HT-29 (cell line): ENCODE measurements around the gene CENPL. TPM values are rescaled to one million over a fixed set of nuclear protein-coding genes. Genes with fewer than 3 reads are reported as not detected.
"Not testable (repeated sequence)": the region's sequence is repeated elsewhere in the genome, so short reads cannot be mapped to it uniquely, and the experiment has no call there.

Experiments used
- DNase-seq: peaks from one replicate; pipeline ENCODE4 v3.0.0-alpha.2; 2015; ENCODE audit warnings: low spot score
- total RNA-seq: library from RNA; depleted of rRNA; stranded (reverse); fragments of >200 nt; shearing (Covaris generic); gene quantifications from 2 replicates; pipeline ENCODE4 v1.2.3, GENCODE V29; 2014

Gene CENPL
- total RNA-seq, 1 experiment from 2014 or later = 9.9 TPM

DNA sequence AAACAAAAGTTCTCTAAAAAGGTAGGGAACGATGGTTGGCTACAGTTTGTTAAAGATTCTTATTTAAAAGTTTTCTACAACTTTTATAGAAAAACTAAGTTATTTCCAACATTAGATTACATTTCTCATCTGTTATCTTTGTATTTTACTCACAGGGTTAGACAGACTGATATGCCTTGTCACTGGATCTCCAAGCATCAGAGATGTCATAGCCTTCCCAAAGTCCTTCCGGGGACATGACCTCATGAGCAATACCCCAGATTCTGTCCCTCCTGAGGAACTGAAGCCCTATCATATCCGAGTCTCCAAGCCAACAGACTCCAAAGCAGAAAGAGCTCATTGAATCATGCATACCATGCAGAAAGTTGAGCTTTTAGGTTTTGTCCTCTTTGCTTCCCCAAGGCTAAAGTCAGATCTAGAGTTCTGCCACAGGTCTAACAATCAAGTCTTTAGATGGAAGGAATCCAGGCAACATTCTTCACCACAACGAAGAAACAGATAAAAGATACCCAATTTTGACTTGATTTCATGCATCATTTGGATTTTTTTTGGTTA is 32.8 kb upstream of the CENPL start:
- no peak for DNase-seq

DNA sequence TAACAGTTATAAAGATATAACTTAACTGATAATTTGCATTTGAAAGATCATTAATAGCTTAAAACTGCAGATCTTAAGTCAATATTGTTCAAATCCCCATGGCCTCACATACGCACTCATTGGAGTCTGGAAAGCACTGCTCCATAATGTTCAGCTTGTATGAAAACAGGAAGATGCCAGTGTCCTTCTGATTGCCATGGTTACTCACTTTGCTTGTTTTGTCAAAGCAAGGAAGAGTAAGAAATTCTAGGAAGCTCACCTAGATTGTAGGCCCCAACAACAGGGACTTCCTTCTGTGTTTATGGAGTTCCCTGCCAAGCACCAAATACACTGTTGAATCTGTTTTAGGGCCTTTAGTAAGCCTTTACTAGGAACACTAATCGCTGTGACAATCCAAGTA is 32.2 kb upstream of the CENPL start:
- no peak for DNase-seq

DNA sequence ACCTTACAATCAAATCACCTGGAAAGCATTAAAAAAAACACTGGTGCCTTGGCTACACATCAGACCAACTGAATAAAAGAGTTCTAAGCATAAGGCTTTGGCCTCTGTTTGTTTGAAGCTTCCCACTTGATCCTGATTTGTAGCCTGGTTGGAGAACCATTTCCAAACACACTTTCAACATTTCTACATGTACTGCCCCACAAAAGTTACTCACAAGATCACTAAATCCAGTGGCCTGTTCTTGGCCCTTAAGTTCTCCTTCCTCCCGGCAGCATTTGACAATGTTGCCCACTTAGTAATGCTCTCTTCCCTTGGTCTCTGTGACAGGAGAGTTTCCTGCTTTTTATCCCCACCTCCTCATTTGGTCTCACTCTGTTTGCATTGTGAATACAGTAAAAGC is 31.3 kb upstream of the CENPL start:
- no peak for DNase-seq

DNA sequence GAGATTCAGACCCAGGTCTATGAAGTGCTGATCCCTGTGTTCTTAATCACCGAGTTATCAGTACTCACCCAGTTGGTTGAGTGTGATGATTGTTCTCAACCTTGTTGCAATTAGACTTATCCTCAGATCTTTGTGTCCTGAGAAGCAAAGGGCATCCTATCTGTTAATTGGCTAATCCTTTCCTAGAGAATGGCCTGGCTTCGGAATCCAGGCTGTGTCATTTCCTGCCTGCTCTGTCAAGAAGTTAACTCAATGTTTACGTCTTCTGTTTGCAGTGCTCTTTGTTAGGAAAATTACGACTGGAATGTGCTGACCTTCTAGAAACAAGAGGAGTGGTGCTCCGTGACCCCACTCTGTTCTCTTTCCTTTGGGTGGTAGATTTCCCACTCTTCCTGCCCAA is 28.4 kb upstream of the CENPL start:
- DNase-seq = no peak

DNA sequence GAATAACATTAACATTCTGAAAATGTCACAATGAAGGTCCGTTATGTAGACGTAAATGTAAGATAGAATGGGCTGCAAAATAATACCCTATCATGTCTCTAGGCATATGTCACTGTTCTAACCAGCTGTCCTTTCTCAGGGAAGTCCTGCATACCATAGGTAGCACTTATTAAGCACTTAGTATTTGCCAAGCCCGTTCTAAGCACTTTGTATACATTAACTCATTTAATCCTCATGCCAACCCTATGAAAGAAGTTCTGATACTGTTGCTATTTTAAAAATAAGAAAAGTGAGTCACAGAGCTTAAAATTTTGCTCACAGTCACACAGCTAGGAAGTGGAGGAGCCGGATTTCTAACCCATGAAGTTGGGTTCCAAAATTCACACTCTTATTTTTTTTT is 27.4 kb upstream of the CENPL start:
- no peak for DNase-seq

DNA sequence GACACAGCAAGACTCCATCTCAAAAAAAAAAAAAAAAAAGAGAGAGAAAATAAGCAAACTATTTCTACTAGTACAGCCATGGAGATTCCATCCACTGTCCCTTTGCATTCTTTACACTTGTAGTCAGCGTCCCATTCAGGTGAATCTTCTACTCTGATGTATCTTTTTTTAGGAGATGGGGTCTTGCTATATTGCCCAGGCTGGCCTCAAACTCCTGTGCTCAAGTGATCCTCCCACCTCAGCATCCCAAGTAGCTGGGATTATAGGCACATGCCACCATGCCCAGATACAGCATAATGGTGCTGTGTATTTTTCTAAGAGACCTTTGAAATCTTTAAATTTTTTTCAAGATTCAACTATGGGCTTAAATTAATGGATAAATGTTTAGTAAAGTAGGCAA is 8.1 kb upstream of the CENPL start:
- no peak for DNase-seq

DNA sequence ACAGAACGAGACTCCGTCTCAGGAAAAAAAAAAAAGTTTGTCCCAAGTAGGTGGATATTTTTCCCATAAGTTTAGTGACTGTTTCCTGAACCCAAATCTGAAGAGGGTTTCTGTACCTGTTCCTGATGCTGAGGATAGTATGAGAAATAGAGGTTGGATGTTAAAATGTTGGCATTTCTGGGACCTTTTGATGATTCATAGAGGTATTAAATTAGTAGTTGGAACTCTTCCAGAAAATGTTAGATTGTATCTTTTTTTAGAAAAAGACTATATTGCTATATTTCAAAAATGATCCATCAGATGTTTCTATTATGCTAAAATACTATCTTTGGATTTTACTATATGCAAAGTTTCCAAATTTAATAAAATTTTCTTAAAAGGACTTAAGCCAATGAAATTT is 2.9 kb upstream of the CENPL start:
- no peak for DNase-seq

DNA sequence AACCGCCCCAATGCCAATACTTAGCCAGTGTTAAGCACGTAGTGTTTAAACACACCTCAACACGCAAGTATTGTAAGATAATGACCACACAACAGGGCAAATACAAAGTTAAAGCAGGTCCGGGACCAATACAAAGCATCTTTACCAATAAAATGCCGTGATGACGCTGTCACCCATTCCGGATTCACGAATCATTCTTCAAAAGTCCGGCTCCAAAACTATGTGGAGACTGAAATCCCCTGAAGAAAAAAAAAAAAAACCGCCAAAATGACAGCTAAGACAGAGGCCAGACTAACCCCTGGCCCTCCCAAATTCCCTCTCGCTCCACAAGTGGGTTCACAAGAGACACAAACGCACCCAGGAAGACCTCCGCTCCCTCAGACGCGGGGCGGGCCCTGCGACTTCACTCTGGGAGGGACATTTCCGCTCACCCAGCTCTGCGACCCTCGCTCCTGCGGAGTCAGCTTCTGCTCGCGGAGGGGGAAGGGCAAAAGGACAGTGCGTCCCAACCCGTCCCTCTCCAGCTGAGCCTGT is 835 bp downstream of the CENPL start:
- DNase-seq = no peak

DNA sequence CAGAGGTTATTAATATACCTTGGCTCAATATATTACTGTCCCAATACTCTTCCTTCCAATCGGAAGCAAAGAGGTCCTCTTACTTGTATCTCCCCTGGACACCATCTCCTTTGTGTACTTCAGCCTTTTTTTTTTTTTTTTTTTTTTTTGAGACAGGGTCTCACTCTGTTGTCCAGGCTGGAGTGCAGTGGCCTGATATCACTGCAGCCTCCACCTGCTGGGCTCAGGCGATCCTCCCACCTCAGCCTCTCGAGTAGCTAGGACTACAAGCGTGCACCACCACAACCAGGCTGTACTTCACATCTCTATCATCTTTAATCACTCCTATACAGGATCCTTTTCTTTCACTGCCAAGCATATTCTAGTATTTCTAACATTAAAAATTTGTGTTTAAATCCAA is 3.0 kb downstream of the CENPL start:
- DNase-seq = no peak

DNA sequence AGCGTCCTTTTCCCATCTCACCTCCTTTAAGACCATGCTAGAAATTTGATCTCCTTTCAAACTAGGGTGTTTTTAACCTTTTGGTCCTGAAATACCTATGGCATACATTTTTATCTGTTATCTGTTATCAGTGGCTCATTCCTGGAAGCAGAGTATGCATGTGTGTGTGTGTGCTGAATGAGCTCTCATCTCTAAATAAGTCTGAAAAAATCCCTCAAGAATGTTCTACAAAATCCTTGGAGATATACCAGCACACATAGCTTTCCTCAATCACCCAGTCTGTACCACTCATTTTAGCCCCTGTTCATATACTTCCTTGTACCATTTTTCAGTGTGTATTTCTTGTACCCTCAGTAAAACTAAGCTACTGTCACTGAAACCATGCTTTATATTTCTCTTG is 6.2 kb downstream of the CENPL start:
- DNase-seq = no peak

DNA sequence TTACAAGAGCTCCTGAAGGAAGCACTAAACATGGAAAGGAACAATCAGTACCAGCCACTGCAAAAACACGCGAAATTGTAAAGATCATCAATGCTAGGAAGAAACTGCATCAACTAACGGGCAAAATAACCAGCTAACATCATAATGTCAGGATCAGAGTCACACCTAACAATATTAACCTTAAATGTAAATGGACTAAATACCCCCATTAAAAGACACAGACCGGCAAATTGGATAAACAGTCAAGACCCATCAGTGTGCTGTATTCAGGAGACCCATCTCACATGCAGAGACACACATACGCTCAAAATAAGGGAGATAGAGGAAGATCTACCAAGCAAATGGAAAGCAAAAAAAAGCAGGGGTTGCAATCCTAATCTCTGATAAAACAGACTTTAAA is 11.0 kb downstream of the CENPL start:
- not testable (repeated sequence) for DNase-seq

DNA sequence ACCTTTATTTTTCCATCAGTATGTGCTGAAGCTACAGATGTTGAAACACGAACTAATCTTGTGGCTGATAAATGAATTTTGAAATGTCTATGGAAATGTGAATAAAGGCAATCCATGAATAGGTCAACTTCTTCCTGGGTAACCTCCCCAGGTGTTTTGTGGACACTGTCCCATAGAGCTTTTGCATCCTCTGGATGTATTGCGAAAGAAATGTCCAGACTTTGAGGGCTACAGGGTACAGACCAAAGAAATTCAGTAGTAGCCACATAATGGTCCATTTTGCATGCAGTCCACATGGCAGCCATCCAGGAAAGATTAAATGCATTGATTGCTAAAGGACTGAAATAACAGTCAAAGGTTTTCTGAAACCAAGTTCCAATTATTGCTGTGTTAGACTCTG is 21.7 kb downstream of the CENPL start:
- no peak for DNase-seq

DNA sequence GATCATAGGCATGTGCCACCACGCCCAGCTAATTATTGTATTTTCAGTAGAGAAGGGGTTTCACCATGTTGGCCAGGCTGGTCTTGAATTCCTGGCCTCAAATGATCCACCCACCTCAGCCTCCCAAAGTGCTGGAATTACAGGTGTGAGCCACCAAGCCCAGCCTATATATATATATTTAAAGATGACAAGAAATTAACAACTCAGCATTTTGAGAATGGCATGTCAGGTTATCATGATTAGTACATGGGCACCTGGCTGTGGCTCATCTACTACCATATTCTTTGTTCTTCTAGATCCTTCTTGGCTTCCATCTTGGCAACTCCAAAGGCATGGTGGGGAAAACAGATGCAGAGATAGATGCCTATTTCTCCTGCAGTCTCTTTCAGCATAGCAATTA is 24.7 kb downstream of the CENPL start:
- not testable (repeated sequence) for DNase-seq

DNA sequence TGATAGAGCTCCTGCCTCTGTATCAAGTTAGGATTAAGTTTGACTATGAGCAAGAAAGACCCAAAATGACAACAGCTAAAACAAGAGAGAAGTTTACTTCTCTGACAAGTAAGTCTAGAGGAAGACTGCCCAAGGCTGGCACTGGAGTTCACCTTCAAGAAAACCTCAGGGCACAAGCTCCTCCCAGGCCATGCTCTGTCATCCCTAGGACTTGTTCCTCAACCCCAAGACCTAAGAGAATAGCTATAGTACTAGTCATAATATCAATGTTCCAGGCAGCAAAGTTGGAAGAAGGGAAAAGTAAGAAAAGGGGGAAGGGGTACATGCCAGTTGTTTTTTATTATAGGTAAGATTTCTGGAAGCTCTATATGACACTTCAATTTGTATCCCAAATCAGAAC is 26.6 kb downstream of the CENPL start:
- no peak for DNase-seq

DNA sequence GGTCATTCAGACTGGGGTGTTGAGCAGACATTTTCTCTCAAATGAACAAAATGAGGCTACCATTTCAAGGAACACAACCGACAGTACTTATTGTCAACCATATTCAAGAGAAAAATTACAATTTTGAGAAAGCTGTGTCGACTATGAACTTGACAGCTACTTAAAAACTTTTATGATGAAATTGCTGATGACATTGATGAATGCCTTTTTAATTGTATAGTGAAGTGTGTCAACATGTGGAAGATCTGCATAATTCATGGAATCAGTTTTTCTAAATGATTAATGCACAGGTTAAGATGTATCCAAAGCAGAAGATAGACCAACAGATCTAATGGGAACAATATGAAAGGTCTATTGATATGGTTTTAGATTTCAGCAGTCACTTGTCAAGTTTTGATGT is 34.8 kb downstream of the CENPL start:
- no peak for DNase-seq

DNA sequence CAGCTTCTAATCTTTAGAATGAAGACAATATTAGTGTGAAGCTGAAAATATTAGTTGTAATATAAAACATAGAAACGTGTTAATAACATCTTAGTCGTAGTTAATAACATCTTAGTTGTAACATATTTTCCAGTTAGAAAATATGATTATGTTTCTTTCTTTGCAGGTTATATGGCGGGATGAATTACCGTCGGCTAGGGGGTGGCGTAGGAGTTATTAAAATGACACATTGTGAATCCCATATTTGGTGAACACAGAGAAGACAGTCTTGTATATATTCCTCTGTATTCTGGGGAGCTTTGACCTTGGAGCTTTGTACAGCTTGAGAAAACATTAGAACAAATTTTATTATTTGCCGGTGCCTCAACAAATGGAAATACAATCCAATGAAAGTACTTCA is 39.7 kb downstream of the CENPL start:
- DNase-seq = no peak

DNA sequence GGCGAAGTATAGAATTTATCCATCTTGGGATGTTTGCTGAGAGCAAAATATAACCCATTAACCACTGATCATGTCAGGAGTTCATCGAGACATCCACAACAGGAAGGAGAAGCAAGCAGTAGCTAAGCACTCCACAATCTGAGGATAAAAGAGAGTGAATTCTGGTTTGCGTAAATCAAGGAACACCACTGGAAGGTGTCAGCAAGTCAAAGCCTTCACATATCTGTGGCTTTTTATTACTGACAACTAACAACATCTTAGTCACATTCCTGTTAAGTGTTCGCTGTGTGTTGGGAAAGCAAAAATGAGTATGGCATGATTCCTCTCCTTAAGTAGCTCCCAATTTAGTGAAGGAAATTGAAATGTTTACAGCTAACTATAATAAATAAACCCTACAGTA is 44.7 kb downstream of the CENPL start:
- DNase-seq = no peak

DNA sequence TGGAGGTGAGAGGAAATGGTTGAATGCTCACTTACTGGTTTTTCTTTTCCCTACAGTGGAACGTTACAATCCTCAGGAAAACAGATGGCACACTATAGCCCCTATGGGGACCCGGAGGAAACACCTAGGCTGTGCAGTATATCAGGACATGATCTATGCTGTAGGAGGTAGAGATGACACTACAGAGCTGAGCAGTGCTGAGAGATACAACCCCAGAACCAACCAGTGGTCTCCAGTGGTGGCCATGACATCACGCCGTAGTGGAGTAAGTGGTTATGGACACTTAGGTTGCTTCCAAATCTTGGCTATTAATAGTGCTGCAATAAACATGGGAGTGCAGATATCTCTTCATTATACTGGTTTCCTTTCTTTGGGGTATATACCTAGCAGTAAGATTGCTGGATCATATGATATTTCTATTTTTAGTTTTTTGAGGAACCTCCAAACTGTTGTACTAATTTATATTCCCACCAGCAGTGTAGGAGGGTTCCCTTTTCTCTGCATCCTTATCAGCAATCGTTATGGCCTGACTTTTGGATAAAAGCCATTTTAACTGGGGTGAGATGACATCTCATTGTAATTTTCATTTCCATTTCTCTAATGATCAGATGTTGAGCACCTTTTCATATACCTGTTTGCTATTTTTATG is 49.0 kb downstream of the CENPL start:
- DNase-seq = no peak

DNA sequence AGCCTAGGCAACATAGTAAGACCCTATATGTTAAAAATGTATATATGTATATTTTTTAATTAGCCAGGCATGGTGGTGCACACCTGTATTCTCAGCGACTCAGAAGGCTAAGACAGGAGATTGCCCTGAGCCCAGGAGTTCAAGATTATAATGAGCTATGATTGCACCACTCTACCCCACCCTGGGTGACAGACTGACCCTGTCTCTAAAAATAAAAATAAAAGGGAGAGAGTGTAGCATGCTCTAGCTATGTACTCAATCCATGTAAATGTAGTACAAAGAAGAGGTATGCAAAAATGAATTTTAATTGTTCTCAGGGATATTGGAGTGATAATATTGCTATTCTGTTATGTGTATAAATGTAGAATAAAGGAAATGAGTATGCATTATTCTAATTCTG is 53.1 kb downstream of the CENPL start:
- no peak for DNase-seq

DNA sequence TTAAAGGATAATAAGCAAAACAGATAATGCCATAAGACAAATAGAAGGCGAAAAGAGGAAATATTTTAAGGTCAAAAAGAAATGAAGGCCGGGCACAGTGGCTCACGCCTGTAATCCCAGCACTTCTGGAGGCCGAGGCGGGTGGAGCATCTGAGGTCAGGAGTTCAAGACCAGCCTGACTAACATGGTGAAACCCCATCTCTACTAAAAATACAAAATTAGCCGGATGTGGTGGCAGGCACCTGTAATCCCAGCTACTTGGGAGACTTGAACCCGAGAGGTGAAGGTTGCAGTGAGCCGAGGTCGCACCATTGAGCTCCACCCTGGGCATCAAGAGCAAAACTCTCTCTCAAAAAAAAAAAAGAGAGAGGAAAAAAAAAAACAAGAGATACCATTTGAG is 54.4 kb downstream of the CENPL start:
- not testable (repeated sequence) for DNase-seq

DNA sequence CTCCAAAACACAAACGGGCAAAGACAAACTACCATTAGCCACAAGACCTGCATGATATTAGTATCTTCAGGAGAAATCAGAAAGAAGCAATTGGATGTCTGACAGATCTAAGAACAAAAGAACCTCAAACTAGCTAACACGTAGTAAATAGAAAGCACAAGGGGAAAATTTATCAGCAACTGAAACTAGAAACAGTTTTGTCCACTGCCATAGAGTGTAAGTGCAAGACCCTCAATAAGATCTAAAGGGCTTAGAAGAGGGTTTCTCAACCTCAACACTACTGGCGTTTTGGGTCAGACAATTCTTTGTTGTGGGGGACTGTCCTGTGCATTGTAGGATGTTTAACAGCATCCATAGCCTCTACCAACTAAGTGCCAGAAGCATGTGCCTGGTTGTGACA is 55.9 kb downstream of the CENPL start:
- DNase-seq = no peak

DNA sequence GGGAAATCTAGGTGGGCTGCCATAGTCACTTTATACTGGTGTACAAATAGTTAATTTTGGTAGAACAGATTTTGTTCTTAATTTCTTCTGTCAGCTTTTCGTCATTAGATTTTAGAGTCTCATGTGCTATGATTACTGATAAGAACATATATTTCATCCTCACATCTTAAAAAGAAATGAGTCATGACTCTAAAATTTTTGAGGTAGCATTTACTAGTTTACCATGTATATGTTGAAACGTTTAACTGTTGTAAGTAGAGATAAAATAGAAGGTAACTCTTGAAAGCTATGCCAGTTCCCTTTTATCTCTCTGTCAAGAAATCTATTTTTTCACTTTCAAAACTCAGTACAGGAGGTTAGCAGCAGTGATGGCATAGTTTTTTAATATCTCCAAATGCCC is 56.5 kb downstream of the CENPL start:
- no peak for DNase-seq

DNA sequence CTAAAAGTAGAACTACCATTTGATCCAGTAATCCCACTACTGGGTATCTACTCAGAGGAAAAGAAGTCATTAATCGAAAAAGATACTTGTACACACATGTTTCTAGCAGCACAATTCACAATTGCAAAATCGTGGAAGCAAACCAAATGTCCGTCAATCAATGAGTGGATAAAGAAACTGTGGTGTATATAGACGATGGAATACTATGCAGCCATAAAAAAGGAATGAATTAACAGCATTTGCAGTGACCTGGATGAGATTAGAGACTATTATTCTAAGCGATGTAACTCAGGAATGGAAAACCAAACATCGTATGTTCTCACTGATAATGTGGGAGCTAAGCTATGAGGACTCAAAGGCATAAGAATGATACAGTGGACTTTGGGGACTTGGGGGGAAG is 60.4 kb downstream of the CENPL start:
- not testable (repeated sequence) for DNase-seq

DNA sequence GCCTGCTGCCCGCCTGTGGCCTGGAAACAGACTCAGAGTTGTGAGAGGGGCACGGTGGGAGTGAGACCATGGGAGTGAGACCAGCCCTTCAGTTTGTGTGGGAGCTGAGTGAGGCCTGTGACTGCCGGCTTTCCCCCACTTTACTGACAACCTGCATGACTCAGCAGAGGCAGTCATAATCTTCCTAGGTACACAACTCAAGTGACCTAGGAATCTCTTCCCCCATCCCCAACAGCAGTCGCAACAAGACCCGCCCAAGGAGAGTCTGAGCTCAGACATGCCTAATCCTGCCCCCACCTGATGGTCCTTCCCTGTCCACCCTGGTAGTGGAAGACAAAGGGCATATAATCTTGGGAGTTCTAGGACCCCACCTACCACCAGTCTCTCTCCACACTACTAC is 65.7 kb downstream of the CENPL start:
- DNase-seq = no peak
